HepG2 (cell line): Measurements from ENCODE around the gene ATF3. TPM values are rescaled to one million over a fixed set of nuclear protein-coding genes. Genes with fewer than 3 reads are reported as not detected.

Experiments
- ATAC-seq: fragments of 200-7000 bp; cut with Tn5 transposase; 3 replicates; pipeline ENCODE4 v1.9.1; 2020; ENCODE audit warnings: mild to moderate bottlenecking, moderate library complexity
- BruUV-seq: library from RNA; stranded (reverse); fragments of 400-500 nt; replicated peaks from 2 replicates; lab custom pipeline; 2021; lab: Mats Ljungman, UMichigan
- CTCF ChIA-PET: fragments of 300-600 bp; formaldehyde crosslinking; extraction: SDS; loops from one replicate; lab custom pipeline; 2021; ENCODE audit warnings: low total read pairs, inconsistent platforms, low intra/inter-chr PET ratio; lab: Yijun Ruan, JAX
- POLR2A ChIA-PET: fragments of 350-600 bp; sonication (Branson Sonifier 250); formaldehyde crosslinking; loops from one replicate; lab custom pipeline; 2020; ENCODE audit warnings: antibody characterized with exemption, inconsistent platforms; lab: Yijun Ruan, JAX
- DNase-seq: peaks from one replicate; pipeline ENCODE4 v3.0.0-alpha.2; 2015; ENCODE audit warnings: low spot score
- FAIRE-seq: peaks from 3 replicates; lab custom pipeline; 2011; peaks lifted over from hg19 to GRCh38; lab: Jason Lieb, UNC
- H2AFZ ChIP-seq: one replicate; pipeline ENCODE4 v1.6.1; 2011; ENCODE audit warnings: low read length, inconsistent platforms
- H3K27ac ChIP-seq: fragments of 300-600 bp; 3 replicates; pipeline ENCODE4 v1.8.0; 2011; ENCODE audit warnings: mixed run types, mild to moderate bottlenecking, mixed read lengths, low read length, inconsistent platforms; ENCODE audit not compliant: insufficient read depth; ENCODE audit errors: extremely low read length
- H3K27me3 ChIP-seq, 2 experiments: fragments of 200-600 bp in 1 of 2; 2 replicates in 1 of 2; 3 replicates in 1 of 2; pipeline versions ENCODE4 v1.6.0 to v1.8.0; 2011; ENCODE audit warnings: low read length in 2 of 2, mild to moderate bottlenecking in 2 of 2, moderate library complexity in 2 of 2, inconsistent platforms in 1 of 2; ENCODE audit not compliant: insufficient read depth in 2 of 2, control insufficient read depth in 1 of 2
- H3K36me3 ChIP-seq, 2 experiments: fragments of 200-600 bp in 1 of 2; replicated peaks in 1 of 2; 2 replicates in 1 of 2; 3 replicates in 1 of 2; pipeline versions ENCODE4 v1.5.1 to v1.8.0; 2011; ENCODE audit warnings: low read length in 2 of 2, inconsistent platforms in 1 of 2; ENCODE audit not compliant: insufficient read depth in 2 of 2, control insufficient read depth in 1 of 2
- H3K4me1 ChIP-seq: 2 replicates; pipeline ENCODE4 v1.5.1; 2012; ENCODE audit warnings: low read length, inconsistent platforms; ENCODE audit not compliant: insufficient read depth
- H3K4me2 ChIP-seq: 2 replicates; pipeline ENCODE4 v1.6.0; 2011; ENCODE audit warnings: low read depth, low read length, inconsistent platforms
- H3K4me3 ChIP-seq, 3 experiments: fragments of 200-600 bp in 1 of 3; sonication (generic), shearing (Covaris generic) in 1 of 3; replicated peaks in 1 of 3; 2 replicates each; pipeline ENCODE4 v1.5.1; 2011 to 2016; ENCODE audit warnings: low read length in 3 of 3, inconsistent platforms in 2 of 3, low read depth in 2 of 3, mild to moderate bottlenecking in 2 of 3, control low read depth in 1 of 3, mixed read lengths in 1 of 3; ENCODE audit not compliant: insufficient read depth in 1 of 3
- H3K79me2 ChIP-seq: one replicate; pipeline ENCODE4 v1.6.1; 2011; ENCODE audit warnings: low read length, inconsistent platforms; ENCODE audit not compliant: insufficient read depth
- H3K9ac ChIP-seq: 2 replicates; pipeline ENCODE4 v1.6.0; 2011; ENCODE audit warnings: mild to moderate bottlenecking, low read depth, low read length, inconsistent platforms; ENCODE audit not compliant: insufficient read depth
- H3K9me3 ChIP-seq: 2 replicates; pipeline ENCODE4 v1.5.1; 2012; ENCODE audit warnings: mild to moderate bottlenecking, low read length
- H4K20me1 ChIP-seq: 2 replicates; pipeline ENCODE4 v1.6.0; 2011; ENCODE audit warnings: inconsistent platforms, mild to moderate bottlenecking, low read length, moderate library complexity; ENCODE audit not compliant: insufficient read depth
- DR1 ChIP-seq: sonication (generic); formaldehyde crosslinking; IDR thresholded peaks from 2 replicates; pipeline ENCODE4 v1.8.0; 2021; ENCODE audit warnings: mild to moderate bottlenecking, missing genetic modification reagents, inconsistent platforms
- FOSL1 ChIP-seq: sonication (generic); formaldehyde crosslinking; IDR thresholded peaks from 2 replicates; pipeline ENCODE4 v1.9.0; 2021; ENCODE audit warnings: missing genetic modification reagents, borderline replicate concordance
- GLI4 ChIP-seq: sonication (generic); formaldehyde crosslinking; IDR thresholded peaks from 2 replicates; pipeline ENCODE4 v1.5.1; 2020; ENCODE audit warnings: missing genetic modification reagents, mild to moderate bottlenecking, moderate library complexity, borderline replicate concordance
- GMEB2 ChIP-seq: IDR thresholded peaks from 2 replicates; pipeline ENCODE4 v1.6.1; 2016; ENCODE audit warnings: missing biosample characterization, missing genetic modification reagents, low read depth
- POGK ChIP-seq: sonication (generic); formaldehyde crosslinking; conservative IDR thresholded peaks from 2 replicates; pipeline ENCODE4 v1.8.0; 2022; ENCODE audit warnings: mild to moderate bottlenecking, moderate library complexity, missing genetic modification reagents
- RAD51 ChIP-seq: fragments of 450-650 bp; IDR thresholded peaks from 2 replicates; pipeline ENCODE4 v1.6.1; 2016; ENCODE audit warnings: borderline replicate concordance
- RELA ChIP-seq: sonication (generic); formaldehyde crosslinking; IDR thresholded peaks from 2 replicates; pipeline ENCODE4 v1.4.0; 2020; ENCODE audit warnings: missing genetic modification reagents
- SETDB1 ChIP-seq: sonication (generic); formaldehyde crosslinking; IDR thresholded peaks from 2 replicates; pipeline ENCODE4 v1.5.1; 2020; ENCODE audit warnings: missing genetic modification reagents, mild to moderate bottlenecking, borderline replicate concordance
- TARDBP ChIP-seq: sonication (generic); formaldehyde crosslinking; IDR thresholded peaks from 2 replicates; pipeline ENCODE4 v1.8.0; 2022; ENCODE audit warnings: mild to moderate bottlenecking, missing genetic modification reagents
- ZBTB39 ChIP-seq: sonication (generic); formaldehyde crosslinking; IDR thresholded peaks from 2 replicates; pipeline ENCODE4 v1.5.0; 2020; ENCODE audit warnings: missing genetic modification reagents
- ZBTB46 ChIP-seq: sonication (generic); formaldehyde crosslinking; IDR thresholded peaks from 2 replicates; pipeline ENCODE4 v1.4.0; 2020; ENCODE audit warnings: mild to moderate bottlenecking, missing genetic modification reagents, borderline replicate concordance
- ZNF160 ChIP-seq: sonication (generic); formaldehyde crosslinking; IDR thresholded peaks from 2 replicates; pipeline ENCODE4 v1.8.0; 2022; ENCODE audit warnings: mild to moderate bottlenecking, inconsistent platforms, missing genetic modification reagents
- ZNF451 ChIP-seq: sonication (generic); formaldehyde crosslinking; IDR thresholded peaks from 2 replicates; pipeline ENCODE4 v1.5.0; 2020; ENCODE audit warnings: mild to moderate bottlenecking, missing genetic modification reagents
- ZNF563 ChIP-seq: sonication (generic); formaldehyde crosslinking; IDR thresholded peaks from 2 replicates; pipeline ENCODE4 v1.8.0; 2022; ENCODE audit warnings: mild to moderate bottlenecking, moderate library complexity, missing genetic modification reagents
- WGBS: methylation state at CpG from one replicate; pipeline ENCODE4 v1.1.6; 2017; ENCODE audit warnings: low lambda C conversion rate; 5-methylcytosine and 5-hydroxymethylcytosine counted together
- in situ Hi-C: cut with HindIII; loops from 2 replicates; pipeline ENCODE4 v1.10.0; 2017; ENCODE audit warnings: low pct_unique_long_range_greater_than_20kb; ENCODE audit not compliant: extremely low pct_ligation_motif_present
- intact Hi-C: fragments of 100-400 bp; cut with micrococcal nuclease; formaldehyde crosslinking; loops from one replicate; pipeline ENCODE4 v1.10.0; 2022; ENCODE audit not compliant: unreplicated experiment
- polyA plus RNA-seq, 8 experiments: library from polyadenylated mRNA; depleted of rRNA in 3 of 8; stranded (reverse) in 7 of 8; unstranded in 1 of 8; fragments of >200 nt; fragmentation: Illumina TruSeq in 4 of 8; extraction: Trizol in 4 of 8; gene quantifications; 2 replicates each; pipeline versions ENCODE4 v1.2.1 to v1.2.3, GENCODE V29; 2011 to 2016; ENCODE audit warnings: low read depth in 4 of 8, missing spikeins in 1 of 8, mixed read lengths in 1 of 8; ENCODE audit not compliant: insufficient read depth in 1 of 8
- total RNA-seq, 5 experiments: library from RNA; depleted of rRNA; stranded (reverse); fragments of >200 nt; fragmentation: Illumina TruSeq; extraction: Trizol; gene quantifications; 2 replicates each; pipeline ENCODE4 v1.2.3, GENCODE V29; 2016; ENCODE audit warnings: low read depth in 1 of 5

ATF3 gene
- total and polyA plus RNA-seq, 2 of the 13 experiments (the other 11 are each of a cell fraction or from before 2014, with no cell fraction given): 5.0 to 13.0 TPM

- no peak for TF ChIP-seq GMEB2 (CRISPR knock-in tag)
Measured at GRCh38 chr1:212560933-212561460, 47.6 kb upstream of the ATF3 start (continued).

GRCh38 chr1:212561501-212561931 lies 47.0 kb upstream of the ATF3 start:
- no TSS peak for BruUV-seq
- ChIA-PET POLR2A (no interaction called here), CTCF (no interaction called here)
- ATAC-seq: no peak
- in situ Hi-C loops (no loop called here), intact Hi-C loops (loop anchor here (10.0 kb wide), 1 partner anchor 77 kb away; no protein-coding TSS in a partner anchor)
- Histone ChIP-seq H3K27ac (no peak overlapping the region), H3K4me1 (peaks cover 16% of the 10 kb centered on the region), H3K9ac (no peak overlapping the region), H3K27me3 (peaks cover 4 to 10% of the 10 kb centered on the region in 2 experiments; a peak in 3 of 5 replicates), H3K9me3 (no peaks in the 10 kb centered on the region), H3K79me2 (no peaks in the 10 kb centered on the region), H3K4me2 (no peak overlapping the region), H3K4me3 (no peak overlapping the region), H3K36me3 (no peaks in the 10 kb centered on the region), H2AFZ (no peak overlapping the region), H4K20me1 (no peaks in the 10 kb centered on the region)
- FAIRE-seq: no peak
- 15% methylated on average over 4 of the region's 5 CpGs for WGBS
- no peak for DNase-seq
- TF ChIP-seq RAD51: no peak
- TF ChIP-seq POGK (CRISPR knock-in tag): no peak
- no peak for TF ChIP-seq ZBTB39 (CRISPR knock-in tag)
- no peak for TF ChIP-seq ZBTB46 (CRISPR knock-in tag)
- TF ChIP-seq ZNF160 (CRISPR knock-in tag): no peak
- TF ChIP-seq SETDB1 (CRISPR knock-in tag): no peak
- no peak for TF ChIP-seq DR1 (CRISPR knock-in tag)
- TF ChIP-seq ZNF451 (CRISPR knock-in tag): no peak
- no peak for TF ChIP-seq ZNF563 (CRISPR knock-in tag)
- no peak for TF ChIP-seq RELA (CRISPR knock-in tag)
- TF ChIP-seq FOSL1 (CRISPR knock-in tag): no peak
- TF ChIP-seq TARDBP (CRISPR knock-in tag): no peak
- no peak for TF ChIP-seq GLI4 (CRISPR knock-in tag)
